NCI-H2196 treated with DMSO at 0.1 percent for 48 hours (cell line): ENCODE results near the gene METTL6.
"Not testable (repeated sequence)": the region's sequence is repeated elsewhere in the genome, so short reads cannot be mapped to it uniquely, and the experiment has no call there.

Experiments used
- DNase-seq: peaks from one replicate; lab custom pipeline; 2025; ENCODE audit not compliant: unreplicated experiment; lab: John Stamatoyannopoulos, UW

Gene METTL6, protein sequence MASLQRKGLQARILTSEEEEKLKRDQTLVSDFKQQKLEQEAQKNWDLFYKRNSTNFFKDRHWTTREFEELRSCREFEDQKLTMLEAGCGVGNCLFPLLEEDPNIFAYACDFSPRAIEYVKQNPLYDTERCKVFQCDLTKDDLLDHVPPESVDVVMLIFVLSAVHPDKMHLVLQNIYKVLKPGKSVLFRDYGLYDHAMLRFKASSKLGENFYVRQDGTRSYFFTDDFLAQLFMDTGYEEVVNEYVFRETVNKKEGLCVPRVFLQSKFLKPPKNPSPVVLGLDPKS

DNA sequence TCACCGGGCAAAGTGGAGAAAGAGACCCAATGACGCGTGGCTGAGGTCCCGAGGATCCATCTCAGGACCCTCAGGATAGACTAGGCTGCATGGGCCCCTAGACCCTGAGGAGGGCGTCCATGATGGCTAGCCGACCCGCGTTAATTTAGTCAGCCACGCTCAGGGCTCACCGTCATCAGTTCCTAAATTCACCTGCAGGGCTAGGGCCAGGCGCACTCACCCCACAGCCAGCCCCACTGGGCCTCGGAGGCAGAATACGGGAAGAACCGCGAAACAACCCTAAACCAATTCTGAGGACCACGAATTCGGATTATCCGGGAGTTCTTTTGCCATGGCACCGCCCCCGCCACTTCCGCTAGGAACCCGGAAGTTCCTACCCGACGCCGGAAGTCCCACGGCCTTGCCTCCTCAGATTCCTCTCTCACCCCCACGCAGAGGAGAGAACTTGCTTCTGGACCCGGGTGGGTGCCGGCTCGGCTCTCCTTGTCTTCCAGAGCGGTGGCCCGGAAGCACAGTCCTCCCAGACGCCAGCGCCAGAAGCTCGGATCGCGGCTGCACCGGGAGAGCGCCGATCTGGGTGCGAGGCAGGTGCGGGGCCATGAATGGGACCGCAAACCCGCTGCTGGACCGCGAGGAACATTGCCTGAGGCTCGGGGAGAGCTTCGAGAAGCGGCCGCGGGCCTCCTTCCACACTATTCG lies at the start of gene METTL6, which contains the start of gene EAF1:
TSS of gene METTL6 (minus strand) at position 363 of the 699 bp plus-strand sequence. CDS start 1,033 bp downstream, outside the sequence.
TSS of gene EAF1 (plus strand) at position 417 of the 699 bp plus-strand sequence. CDS start at position 599, 182 bp downstream.
- DNase-seq = no peak

DNA sequence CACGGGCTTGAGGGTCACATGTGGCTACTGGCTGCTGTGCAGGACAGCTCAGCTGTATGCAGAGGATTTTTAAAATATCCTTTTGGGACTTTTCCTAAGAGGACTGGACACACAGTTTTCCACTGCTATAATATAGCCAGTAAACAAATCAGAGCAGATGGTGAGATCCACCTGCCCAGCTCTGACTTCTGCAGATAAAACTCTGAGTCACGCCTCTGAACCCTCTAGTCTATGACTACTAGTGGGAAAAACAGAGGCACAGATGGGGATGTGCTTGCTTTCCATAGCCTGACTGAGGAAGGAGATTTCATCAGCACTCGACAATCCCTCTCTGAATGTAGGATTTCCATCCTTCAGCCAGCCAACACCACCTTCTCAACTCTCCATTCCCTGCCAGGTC lies 49.0 kb upstream of the METTL6 start:
- no peak for DNase-seq

DNA sequence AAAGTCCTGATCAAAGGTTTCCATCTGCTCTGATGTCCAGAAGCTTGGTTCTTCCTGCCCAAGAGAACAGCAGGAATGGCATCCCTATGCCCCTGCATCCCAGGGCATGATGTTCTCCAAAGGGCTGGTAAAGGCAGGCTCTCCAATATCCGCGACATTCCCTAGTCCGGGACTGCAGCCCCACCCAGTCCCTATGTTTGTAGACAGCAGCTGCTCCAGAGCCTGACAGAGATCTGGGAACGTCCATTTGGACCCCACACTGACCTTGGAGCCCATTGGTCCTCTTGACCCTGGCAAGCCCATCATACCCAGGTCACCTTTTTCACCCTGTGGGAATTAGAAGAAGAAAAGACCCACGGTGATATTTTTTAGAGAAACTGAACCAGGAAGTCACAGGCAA lies 47.8 kb upstream of the METTL6 start:
- DNase-seq = no peak

DNA sequence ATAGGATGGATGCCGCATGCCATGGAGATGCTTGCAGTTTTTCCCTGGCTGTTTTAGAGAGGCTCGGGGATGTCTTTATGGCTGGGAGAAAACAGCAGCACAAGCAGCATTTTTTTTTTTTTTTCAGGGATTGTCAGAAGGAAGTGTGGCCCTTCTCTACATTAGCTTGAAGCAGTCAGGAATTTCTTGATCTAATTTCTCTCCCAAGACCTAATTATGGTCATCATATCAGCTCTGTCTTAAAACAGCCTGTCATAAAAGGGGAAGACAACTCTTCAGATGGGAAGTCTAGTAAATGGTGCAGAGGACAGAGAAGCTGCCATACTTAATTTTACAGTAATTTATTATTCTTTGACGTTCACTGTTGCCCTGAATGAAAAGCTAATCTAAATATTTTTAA lies 44.5 kb upstream of the METTL6 start:
- no peak for DNase-seq

DNA sequence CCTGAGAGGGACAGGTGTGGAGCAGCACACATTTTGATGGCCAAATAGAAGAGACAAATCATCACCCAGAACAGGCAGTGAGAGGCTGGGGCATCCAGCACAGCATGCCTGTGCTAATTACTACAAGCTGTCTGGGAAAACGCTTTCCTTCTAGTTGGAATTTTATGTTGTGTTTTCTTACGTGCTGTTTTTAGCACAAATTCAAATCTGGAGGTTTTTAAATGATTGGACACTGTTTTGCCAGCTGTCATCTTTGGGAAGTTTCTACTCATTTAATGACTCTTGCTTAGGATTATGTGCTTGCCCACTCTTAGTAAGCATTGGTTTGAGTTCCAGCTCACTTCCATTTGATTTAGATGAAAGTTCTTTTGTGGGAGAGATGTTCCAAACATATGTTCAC lies 43.5 kb upstream of the METTL6 start:
- DNase-seq = no peak

DNA sequence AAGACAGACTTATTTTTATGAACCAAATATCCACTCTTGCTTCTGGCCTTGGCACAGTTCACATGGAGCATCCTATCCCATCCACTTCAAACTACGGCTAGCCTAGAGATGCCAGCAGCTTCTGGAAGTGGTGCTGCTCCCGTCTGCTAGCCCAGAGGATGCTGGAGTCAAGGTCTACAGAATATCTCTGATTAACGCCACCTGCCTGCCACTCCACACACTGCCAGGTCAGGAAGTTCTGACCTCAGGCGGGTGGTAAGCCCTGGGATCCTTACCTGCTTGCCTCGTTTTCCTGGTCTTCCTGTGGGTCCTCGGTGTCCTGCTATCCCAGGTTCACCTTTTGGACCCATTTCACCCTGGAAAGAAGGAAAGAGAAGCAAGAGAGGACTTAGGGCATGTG lies 42.9 kb upstream of the METTL6 start:
- DNase-seq = no peak

DNA sequence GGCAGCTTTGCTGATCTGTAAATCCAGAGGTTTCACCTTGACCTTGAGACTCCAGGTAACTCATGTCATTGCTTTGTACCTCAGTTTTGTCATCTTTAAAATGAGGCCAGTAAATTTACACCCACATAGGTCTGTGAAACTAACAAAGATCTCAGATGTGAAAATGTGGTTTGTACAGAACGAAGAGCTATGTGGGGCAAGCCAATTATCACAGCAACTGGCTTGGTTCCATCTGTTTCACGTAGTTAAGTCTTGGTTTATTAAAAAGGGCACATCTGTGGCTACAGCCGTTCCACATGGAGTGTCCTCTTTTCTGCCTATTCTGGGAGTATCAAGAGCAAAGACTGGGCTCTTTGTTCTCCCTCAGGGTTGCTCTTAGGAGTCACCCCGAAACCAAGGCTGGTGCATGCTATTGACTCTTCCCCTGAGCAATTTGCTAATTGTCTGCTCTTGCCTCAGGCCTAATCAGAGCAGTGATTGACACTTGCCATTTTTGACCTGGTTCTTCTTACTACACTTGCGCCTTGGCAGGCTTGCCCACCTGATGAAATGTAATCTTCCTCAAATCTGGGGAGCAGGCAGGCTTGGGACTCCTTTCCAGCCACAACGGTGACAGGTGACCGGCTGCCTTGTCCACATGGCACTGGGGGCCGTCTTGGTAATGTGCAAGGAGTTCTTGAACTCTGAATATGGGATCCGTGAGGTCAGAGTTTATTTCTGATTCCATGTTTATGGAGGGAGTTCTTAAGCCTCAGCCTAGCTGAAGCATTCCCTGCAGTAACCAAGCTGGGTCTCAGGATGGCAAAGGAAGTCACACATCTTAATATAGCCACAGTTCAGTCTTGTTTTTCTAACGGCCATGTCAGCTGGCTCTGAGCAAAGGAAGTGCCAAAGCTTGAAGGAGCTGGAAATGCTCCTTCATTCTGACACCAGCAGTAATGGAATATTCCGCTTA lies 40.2 kb upstream of the METTL6 start:
- no peak for DNase-seq

DNA sequence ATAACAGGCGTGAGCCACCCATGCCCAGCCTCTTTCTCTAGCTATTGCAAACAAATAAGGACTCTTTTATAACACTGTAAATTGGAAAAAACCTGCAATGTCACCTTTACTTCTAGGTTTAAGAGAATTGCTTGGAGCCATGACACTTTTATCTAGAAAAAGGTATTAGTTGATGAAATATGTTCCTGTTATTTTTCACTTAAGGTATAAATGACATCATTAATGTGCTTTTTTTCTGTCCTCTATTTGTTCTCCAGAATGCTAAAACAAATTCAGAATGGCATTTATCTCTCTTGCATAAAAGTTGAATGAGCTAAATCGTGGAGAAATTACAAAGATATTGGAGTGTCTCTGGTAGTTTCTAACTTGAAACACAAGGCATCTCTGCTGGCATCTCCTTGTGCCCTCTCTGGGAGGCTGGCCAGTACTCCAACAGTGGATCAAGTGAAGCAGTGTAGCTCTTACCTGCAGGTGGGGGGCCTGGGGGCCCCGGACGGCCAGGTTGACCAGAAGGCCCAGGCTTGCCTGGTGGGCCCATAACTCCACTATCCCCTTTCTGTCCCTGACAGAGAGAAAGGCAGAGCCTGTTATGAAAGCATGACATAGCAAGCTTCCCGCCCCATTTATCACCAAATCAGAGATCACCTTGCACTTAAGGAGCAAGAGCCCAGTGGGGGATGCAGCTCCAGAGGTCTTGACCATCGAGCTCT lies 38.7 kb upstream of the METTL6 start:
- DNase-seq = no peak

DNA sequence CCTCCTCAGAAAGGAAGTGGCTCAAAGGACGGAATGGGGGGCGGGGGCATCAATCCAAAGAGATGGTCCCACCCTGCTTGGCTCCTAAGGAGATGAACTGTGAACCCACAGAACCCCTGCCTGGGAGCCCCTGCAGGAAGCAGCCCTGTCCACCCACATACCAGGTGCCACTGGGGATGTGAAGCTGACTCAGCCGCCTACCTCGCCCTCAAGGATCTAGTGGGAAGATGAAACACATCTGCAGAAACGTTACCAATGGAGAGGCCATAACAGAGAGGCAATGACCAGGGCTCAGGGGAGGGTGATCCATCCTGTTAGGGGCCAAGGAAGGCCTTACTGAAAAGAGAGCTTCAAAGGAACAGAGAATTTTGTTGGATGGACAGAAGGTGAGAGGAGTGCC lies 35.1 kb upstream of the METTL6 start:
- DNase-seq = no peak

DNA sequence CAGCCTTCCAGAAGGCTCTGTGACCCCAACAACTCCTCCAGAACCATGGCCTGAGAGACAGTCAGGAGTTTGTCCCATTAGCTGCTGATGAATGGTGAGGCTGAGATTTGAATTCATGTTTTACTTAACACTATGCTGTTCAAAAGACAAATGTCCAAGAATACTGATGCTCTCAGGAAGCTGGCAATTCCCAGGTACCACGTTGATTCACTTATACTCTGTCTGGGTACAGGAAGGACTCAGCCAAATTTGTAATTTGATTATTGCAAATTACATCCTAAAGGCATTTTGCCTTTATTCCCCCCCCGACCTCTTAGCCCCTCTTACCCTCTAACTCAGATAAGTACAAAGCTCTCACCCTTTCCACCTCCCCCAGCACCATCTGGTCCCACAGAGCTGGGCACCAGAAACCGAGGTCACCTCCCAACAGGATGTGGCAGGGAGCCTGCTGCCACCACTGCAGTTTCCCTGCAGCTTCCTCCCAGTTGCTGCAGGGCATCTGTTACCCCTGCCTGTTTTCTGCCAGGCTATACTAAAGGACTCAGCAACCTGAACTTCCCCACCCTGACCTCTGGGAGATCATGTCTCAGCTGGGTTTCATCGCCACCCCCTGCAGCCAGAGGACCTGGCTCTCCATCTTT lies 33.7 kb upstream of the METTL6 start:
- DNase-seq = no peak

DNA sequence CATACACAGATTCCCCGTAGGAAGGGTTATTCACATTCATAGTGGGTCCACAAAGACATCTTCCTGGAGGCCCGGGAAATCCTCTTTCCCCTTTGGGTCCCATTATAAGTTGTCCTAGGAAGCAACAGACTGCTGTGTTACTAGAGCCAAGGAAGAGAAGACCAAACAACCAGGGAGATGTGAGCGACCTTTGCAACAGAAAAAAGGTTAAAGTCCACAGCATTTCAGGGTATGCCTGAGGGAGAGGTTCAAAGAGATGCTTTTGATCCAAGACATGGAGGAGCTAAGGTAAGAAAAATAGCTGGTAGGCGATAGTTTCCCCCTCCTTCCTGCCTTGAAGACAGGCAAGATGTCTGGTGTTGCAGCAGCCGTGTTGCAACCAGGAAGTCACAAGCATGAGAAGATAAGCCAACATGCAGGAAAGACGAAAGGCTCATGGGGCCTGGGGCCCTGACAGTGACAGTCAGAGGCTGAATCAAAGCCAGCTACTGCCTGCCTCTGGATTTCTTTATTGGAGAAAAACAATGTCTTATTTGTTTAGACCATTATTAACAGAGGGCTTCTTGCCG lies 31.0 kb upstream of the METTL6 start:
- no peak for DNase-seq

DNA sequence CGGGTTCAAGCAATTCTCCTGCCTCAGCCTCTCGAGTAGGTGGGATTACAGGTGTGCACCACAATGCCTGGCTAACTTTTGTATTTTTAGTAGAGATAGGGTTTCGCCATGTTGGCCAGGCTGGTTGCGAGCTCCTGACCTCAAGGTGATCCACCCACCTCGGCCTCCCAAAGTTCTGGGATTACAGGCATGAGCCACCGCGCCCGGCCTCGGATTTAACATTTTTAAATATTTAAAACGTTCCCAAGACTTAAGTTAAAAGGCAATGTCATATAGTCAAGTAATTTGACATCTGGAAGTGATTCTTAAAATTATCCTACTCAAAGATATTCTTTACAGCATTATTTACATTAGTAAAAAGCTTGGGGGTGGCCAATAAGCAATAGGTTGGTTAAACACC lies 29.6 kb upstream of the METTL6 start:
- not testable (repeated sequence) for DNase-seq

DNA sequence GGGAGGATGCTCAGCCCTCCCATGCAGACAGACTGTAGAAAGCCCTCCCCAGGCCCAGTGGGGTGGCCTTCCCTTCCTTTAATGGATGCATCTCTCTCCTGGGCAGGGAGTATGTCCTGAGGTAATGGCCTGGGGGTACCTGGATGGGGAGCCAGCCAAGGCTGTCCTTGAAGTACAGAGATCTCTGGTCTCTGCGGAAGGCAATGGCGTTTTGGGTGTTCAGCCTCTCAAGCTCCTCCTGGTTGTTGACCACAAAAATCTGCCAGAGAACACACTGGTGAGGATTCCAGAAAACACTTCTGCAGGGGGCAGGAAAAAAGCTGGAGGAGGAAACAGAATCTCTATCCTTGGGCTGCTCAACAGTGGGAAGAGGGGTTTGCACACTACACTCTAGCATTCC lies 29.0 kb upstream of the METTL6 start:
- no peak for DNase-seq

DNA sequence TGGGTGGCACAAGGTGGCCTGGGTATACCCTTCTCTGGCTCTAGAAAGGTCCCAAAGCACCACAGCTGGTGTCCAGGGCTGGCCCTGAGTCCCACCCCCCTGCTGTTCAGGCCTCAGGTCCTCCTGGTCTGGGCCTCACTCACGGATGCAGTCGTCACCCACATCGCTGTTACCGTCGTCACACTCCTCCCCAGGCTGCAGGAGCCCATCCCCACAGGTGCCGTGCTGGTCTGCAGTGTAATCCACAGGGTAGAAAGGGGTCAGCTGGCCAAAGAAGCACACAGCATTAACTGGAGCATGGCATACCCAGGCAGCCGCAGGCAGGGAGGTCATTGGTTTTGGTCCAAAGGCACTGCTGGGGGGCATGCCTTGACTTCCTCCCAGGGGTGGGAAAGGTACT lies 28.4 kb upstream of the METTL6 start:
- DNase-seq = no peak

DNA sequence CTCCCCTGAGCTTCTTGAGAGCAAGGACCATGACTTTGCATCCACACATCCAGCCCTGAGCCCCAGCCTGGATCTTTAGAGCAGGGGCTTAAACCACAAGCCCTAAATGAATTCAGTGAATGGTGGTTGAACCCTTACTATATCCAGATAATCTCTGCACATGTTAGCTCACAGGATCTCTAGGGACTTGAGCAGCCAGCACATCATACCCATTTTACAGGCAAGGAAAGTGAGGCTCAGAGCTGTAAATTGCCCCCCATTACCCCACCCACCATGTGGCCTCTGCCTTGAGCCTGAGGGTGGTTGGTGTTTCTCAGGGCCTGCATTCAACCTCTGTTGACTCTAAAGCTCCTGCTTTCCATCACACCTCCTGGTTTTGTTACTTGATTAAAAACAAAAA lies 27.6 kb upstream of the METTL6 start:
- DNase-seq = no peak

DNA sequence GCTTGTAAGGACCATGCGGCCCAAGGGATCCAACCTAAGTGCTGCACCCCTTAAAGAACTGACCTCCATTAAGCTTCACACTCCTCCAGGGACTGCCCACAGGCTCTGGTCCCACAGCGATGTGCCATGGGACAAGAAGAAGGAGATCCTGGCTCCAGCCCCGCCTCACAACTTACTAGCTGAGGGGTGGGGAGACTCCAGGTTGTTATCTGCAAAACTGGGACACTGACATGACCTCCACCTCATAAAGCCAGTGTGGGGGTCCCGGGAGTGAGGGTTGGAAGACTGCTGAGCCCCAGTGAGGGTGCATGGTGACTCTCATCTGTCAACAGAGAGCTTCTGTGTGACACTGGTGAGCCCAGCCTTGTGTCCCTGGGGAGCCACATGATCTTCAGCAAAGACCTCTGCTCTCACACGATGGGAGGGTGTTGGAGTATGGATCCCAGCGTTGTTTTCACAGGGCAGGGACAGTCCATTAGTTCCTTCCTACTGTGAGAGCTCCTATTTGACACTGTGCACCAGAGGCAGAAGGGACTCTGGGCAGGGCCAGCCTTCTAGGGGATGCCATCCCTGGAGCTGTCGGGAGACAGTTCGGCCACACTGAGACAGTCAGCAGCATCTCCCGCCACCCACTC lies 26.8 kb upstream of the METTL6 start:
- DNase-seq = no peak

DNA sequence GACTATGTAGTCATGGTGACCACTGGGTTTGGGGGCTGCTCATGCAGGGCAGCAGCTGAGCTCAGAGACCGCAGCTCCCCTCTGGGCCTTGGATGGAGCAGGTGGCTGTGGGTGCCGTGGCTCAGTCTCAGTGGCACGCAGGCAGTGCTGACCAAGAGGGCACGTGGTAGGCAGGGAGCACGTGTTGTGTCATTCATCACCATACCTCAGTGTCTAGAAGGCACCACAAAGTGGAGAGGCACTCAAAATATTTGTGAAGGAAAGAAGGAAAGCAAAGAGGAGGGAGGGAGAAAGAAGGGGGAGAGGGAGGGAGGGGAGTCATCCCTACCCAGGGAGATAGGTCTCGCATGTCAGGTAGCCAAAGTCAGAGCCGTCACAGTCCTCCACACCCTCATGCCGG lies 26.2 kb upstream of the METTL6 start:
- no peak for DNase-seq

DNA sequence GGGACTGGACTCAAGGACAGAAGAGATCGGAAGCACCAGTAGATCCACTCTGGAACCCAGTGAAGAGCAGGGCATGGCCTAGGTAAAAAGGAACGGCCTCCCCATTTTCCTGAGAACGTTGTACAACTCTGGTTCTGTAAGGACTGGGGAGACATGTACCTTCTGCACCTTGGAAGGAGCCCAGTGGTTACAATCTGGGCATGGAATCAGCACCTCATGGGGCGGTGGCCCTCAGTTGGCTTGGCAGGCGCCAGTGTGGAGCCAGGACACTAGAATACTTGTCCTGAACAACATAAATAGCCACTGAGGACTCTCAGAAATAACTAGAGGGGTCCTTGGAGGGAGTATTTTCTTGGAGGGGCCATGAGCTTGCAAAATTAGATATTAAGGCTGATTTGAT lies 25.6 kb upstream of the METTL6 start:
- DNase-seq = no peak

DNA sequence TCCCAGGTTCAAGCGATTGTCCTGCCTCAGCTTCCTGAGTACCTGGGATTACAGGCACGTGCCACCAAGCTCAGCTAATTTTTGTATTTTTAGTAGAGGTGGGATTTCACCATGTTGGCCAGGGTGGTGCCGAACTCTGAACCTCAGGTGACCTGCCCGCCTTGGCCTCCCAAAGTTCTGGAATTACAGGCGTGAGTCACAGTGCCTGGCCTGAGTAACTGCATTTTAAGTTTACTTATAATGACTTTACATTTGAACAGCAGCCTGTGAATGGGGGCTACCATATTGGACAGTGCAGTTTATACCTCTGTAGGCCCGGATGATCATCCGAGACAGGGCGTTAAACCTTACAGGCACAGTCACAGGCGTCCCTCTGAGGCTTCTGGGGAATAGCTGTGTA lies 24.8 kb upstream of the METTL6 start:
- DNase-seq = no peak
